Glutamatergic neuron (in vitro differentiated cells): ENCODE results near the gene PTPRM. TPM values are rescaled to one million over a fixed set of nuclear protein-coding genes. Genes with fewer than 3 reads are reported as not detected.

Experiments
- DNase-seq: peaks from one replicate; pipeline ENCODE4 v3.0.0; 2022
- H3K27ac Mint-ChIP-seq: one replicate; pipeline ENCODE4 v1.8.0; 2020; ENCODE audit warnings: mild to moderate bottlenecking, mixed read lengths, inconsistent platforms; ENCODE audit not compliant: unreplicated experiment
- H3K27me3 Mint-ChIP-seq: one replicate; pipeline ENCODE4 v1.8.0; 2020; ENCODE audit warnings: mild to moderate bottlenecking, moderate library complexity, mixed read lengths, inconsistent platforms; ENCODE audit not compliant: unreplicated experiment
- H3K36me3 Mint-ChIP-seq: one replicate; pipeline ENCODE4 v1.8.0; 2020; ENCODE audit warnings: mild to moderate bottlenecking, mixed read lengths, inconsistent platforms; ENCODE audit not compliant: unreplicated experiment
- H3K4me1 Mint-ChIP-seq: one replicate; pipeline ENCODE4 v1.8.0; 2020; ENCODE audit warnings: mild to moderate bottlenecking, low read depth, mixed read lengths, inconsistent platforms; ENCODE audit not compliant: unreplicated experiment
- H3K4me3 Mint-ChIP-seq: one replicate; pipeline ENCODE4 v1.8.0; 2020; ENCODE audit warnings: mild to moderate bottlenecking, mixed read lengths, inconsistent platforms; ENCODE audit not compliant: unreplicated experiment
- H3K9me3 Mint-ChIP-seq: one replicate; pipeline ENCODE4 v1.8.0; 2020; ENCODE audit warnings: mild to moderate bottlenecking, moderate library complexity, mixed read lengths, inconsistent platforms; ENCODE audit not compliant: unreplicated experiment
- total RNA-seq: library from RNA; stranded (reverse); fragmentation: NEBNext Ultra II Directional; extraction: Animal tissue kit (Norgen Biotek cat#: 25700); gene quantifications from one replicate; pipeline ENCODE4 v1.2.1, GENCODE V29; 2021; ENCODE audit not compliant: unreplicated experiment
- TF ChIP-seq, protein P1 (sequence below): fragments of 200-600 bp; sonication (generic); IDR thresholded peaks from one replicate; pipeline ENCODE4 v1.5.0; 2021; ENCODE audit not compliant: partially characterized antibody, unreplicated experiment

The PTPRM gene
- total RNA-seq, 1 donor from 2014 or later: 23.9 TPM

DNA sequence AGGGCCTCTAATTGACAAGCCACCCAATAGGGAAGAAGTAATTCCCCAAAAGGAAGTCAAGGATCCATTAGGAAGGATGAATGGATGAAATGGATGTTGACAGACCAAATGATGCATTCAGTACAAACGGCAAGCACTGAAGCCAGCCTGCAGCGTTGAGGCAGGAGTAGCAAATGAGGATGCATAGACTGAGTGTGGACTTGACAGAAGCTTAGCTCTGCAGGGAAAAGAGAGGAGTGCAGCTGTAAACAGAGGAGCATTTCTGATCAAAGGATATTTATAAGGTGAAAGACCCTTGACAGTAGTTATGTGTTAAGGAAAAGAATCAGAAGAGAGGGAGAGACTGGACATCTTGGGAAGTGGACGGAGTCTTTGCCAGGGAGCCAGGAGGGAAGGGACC is 788.9 kb downstream of the PTPRM start:
- H3K36me3 Mint-ChIP-seq: no peaks in the 10 kb centered on the region
- peaks cover 4% of the 10 kb centered on the region for H3K9me3 Mint-ChIP-seq
- H3K4me3 Mint-ChIP-seq: no peak overlapping the region
- TF ChIP-seq, protein P1, sequence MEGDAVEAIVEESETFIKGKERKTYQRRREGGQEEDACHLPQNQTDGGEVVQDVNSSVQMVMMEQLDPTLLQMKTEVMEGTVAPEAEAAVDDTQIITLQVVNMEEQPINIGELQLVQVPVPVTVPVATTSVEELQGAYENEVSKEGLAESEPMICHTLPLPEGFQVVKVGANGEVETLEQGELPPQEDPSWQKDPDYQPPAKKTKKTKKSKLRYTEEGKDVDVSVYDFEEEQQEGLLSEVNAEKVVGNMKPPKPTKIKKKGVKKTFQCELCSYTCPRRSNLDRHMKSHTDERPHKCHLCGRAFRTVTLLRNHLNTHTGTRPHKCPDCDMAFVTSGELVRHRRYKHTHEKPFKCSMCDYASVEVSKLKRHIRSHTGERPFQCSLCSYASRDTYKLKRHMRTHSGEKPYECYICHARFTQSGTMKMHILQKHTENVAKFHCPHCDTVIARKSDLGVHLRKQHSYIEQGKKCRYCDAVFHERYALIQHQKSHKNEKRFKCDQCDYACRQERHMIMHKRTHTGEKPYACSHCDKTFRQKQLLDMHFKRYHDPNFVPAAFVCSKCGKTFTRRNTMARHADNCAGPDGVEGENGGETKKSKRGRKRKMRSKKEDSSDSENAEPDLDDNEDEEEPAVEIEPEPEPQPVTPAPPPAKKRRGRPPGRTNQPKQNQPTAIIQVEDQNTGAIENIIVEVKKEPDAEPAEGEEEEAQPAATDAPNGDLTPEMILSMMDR: no peak
- no peak for DNase-seq
- peaks cover 2% of the 10 kb centered on the region for H3K4me1 Mint-ChIP-seq
- H3K27me3 Mint-ChIP-seq: peaks cover 2% of the 10 kb centered on the region
- H3K27ac Mint-ChIP-seq: no peak overlapping the region

DNA sequence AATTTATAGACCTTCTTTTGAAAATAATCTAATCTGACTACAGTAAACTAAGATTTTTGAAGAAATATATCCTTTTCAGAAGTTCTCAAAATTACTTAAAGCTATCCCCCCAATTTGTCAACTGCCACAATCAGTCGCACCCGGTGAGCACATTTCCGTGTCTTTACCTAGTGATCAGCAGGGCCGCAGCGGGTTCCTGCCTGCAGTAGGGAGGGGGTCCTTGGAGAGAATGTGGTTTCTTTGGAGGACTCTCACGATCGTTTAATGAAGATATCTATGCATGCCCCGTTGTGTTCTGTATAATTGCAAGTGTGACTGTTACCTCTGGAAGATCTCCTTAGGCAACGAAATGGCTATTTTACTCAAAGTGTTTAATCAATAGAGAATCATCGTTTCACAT is 790.2 kb downstream of the PTPRM start:
- TF ChIP-seq, protein P1: no peak

DNA sequence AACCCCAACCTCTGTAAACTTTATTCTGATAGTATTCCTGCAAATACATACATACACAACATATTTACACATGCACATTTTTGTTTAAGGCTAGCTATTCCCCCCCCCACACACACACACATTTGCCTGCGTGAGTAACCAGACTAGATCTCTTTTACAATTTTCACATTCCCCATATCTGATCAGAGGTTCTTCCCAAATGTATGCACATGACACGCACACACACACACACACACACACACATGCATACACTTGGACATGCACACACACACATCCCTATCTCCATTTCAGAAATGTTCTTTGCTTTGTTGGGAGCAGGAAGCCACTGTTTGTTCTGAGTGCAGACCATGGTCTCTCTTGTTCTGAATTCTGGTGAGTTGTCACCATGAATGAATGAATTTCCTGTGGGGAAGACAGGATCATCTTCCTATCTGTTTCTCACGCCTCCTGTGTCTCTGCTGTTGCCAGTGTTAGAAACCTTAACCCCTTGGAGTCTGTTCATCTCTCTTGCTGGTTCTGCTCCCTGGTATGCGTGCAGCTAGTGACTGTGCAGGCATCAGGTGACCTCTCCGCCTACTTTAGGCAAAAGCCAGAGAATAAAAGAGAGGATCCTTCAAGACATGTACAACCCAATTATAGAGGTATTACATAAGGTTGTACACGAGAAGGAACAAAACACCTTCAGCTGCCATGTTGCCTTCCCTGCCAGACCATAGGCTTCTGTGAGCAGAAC is 791.1 kb downstream of the PTPRM start:
- Mint-ChIP-seq H3K27ac (no peak overlapping the region), H3K36me3 (no peaks in the 10 kb centered on the region), H3K27me3 (peaks cover 4% of the 10 kb centered on the region), H3K4me1 (peaks cover 2% of the 10 kb centered on the region), H3K4me3 (no peak overlapping the region), H3K9me3 (peaks cover 5% of the 10 kb centered on the region)
- DNase-seq: no peak
- TF ChIP-seq, protein P1: no peak

More for the DNA sequence above, 790.2 kb downstream of the PTPRM start:
- no peak overlapping the region for H3K27ac Mint-ChIP-seq
- peaks cover 2% of the 10 kb centered on the region for H3K27me3 Mint-ChIP-seq
- no peaks in the 10 kb centered on the region for H3K36me3 Mint-ChIP-seq
- H3K4me1 Mint-ChIP-seq: peaks cover 2% of the 10 kb centered on the region
- H3K9me3 Mint-ChIP-seq: peaks cover 5% of the 10 kb centered on the region
- no peak overlapping the region for H3K4me3 Mint-ChIP-seq
- no peak for DNase-seq

- TF ChIP-seq, protein P1: no peak
- Mint-ChIP-seq H3K36me3 (no peaks in the 10 kb centered on the region), H3K4me1 (peaks cover 2% of the 10 kb centered on the region), H3K27ac (no peak overlapping the region), H3K9me3 (peaks cover 5% of the 10 kb centered on the region), H3K27me3 (peaks cover 4% of the 10 kb centered on the region), H3K4me3 (no peak overlapping the region)
- no peak for DNase-seq
Observed at GRCh38 chr18:8359076-8359475, 792.0 kb downstream of the PTPRM start.

GRCh38 chr18:8359481-8359880 is 792.4 kb downstream of the PTPRM start:
- no peak overlapping the region for H3K27ac Mint-ChIP-seq
- no peak for DNase-seq
- H3K36me3 Mint-ChIP-seq: no peaks in the 10 kb centered on the region

More at GRCh38 chr18:8359481-8359880, 792.4 kb downstream of the PTPRM start:
- H3K27me3 Mint-ChIP-seq: peaks cover 2% of the 10 kb centered on the region
- TF ChIP-seq, protein P1: no peak
- peaks cover 5% of the 10 kb centered on the region for H3K9me3 Mint-ChIP-seq
- H3K4me3 Mint-ChIP-seq: no peak overlapping the region
- H3K4me1 Mint-ChIP-seq: peaks cover 2% of the 10 kb centered on the region
